Smooth muscle cell (in vitro differentiated cells): ENCODE measurements around the gene DAAM2. TPM values are rescaled to one million over a fixed set of nuclear protein-coding genes. Genes with fewer than 3 reads are reported as not detected.

Experiments
- DNase-seq: peaks from one replicate; lab custom pipeline; 2025; ENCODE audit not compliant: unreplicated experiment; lab: John Stamatoyannopoulos, UW
- H2AFZ ChIP-seq: fragments of 200-600 bp; sonication (generic); 2 replicates; pipeline ENCODE4 v1.6.0; 2016; ENCODE audit warnings: antibody characterized with exemption, low read depth, mild to moderate bottlenecking
- H3F3A ChIP-seq: fragments of 200-600 bp; sonication (generic); 2 replicates; pipeline ENCODE4 v1.6.0; 2017; ENCODE audit warnings: antibody characterized with exemption, low read depth
- H3K27ac ChIP-seq: fragments of 200-600 bp; sonication (generic); 2 replicates; pipeline ENCODE4 v1.5.1; 2016; ENCODE audit warnings: low read depth, mild to moderate bottlenecking
- H3K27me3 ChIP-seq: fragments of 200-600 bp; sonication (generic); 2 replicates; pipeline ENCODE4 v1.6.1; 2016; ENCODE audit warnings: low read depth, mild to moderate bottlenecking
- H3K36me3 ChIP-seq: fragments of 200-600 bp; sonication (generic); 2 replicates; pipeline ENCODE4 v1.5.1; 2016; ENCODE audit warnings: low read depth
- H3K4me1 ChIP-seq: fragments of 200-600 bp; sonication (generic); 2 replicates; pipeline ENCODE4 v1.5.1; 2016; ENCODE audit warnings: low read depth
- H3K4me2 ChIP-seq: fragments of 200-600 bp; sonication (generic); 2 replicates; pipeline ENCODE4 v1.6.0; 2016; ENCODE audit warnings: mild to moderate bottlenecking
- H3K4me3 ChIP-seq: fragments of 200-600 bp; sonication (generic); 2 replicates; pipeline ENCODE4 v1.5.1; 2016; ENCODE audit warnings: mild to moderate bottlenecking
- H3K79me2 ChIP-seq: fragments of 200-600 bp; sonication (generic); 2 replicates; pipeline ENCODE4 v1.6.0; 2016; ENCODE audit warnings: low read depth, mild to moderate bottlenecking
- H3K9ac ChIP-seq: fragments of 200-600 bp; sonication (generic); 2 replicates; pipeline ENCODE4 v1.6.0; 2016; ENCODE audit warnings: low read depth
- H3K9me3 ChIP-seq: fragments of 200-600 bp; sonication (generic); replicated peaks from 2 replicates; pipeline ENCODE4 v1.5.1; 2016; ENCODE audit warnings: low read depth
- H4K20me1 ChIP-seq: fragments of 200-600 bp; sonication (generic); 2 replicates; pipeline ENCODE4 v1.6.0; 2016; ENCODE audit warnings: low read depth
- CTCF ChIP-seq: fragments of 200-600 bp; sonication (generic); IDR thresholded peaks from 2 replicates; pipeline ENCODE4 v1.5.1; 2017; ENCODE audit warnings: borderline replicate concordance, mild to moderate bottlenecking, antibody characterized with exemption; ENCODE audit not compliant: insufficient read depth, poor library complexity, severe bottlenecking
- WGBS: methylation state at CpG from one replicate; pipeline ENCODE4 v1.1.7; 2016; ENCODE audit warnings: low lambda C conversion rate; 5-methylcytosine and 5-hydroxymethylcytosine counted together
- polyA plus RNA-seq: library from polyadenylated mRNA; unstranded; fragments of >200 nt; fragmentation: Nextera tagmentation; extraction: Ambion mirVana; gene quantifications from 2 replicates; pipeline ENCODE4 v1.2.1, GENCODE V29; 2016
- total RNA-seq: library from RNA; depleted of rRNA; stranded (reverse); fragments of >200 nt; gene quantifications from 2 replicates; pipeline ENCODE4 v1.2.3, GENCODE V29; 2014

The DAAM2 gene
- total and polyA plus RNA-seq, 2 experiments from 2014 or later: 26.5 to 29.8 TPM

- no peak overlapping the region for H3K27ac ChIP-seq
- no peak overlapping the region for H3K4me2 ChIP-seq
- no peaks in the 10 kb centered on the region for H3K36me3 ChIP-seq
- no peaks in the 10 kb centered on the region for H3F3A ChIP-seq
- H3K9me3 ChIP-seq: no peaks in the 10 kb centered on the region
- no peaks in the 10 kb centered on the region for H3K79me2 ChIP-seq
- H3K9ac ChIP-seq: no peak overlapping the region
- no peak for TF ChIP-seq CTCF
- H2AFZ ChIP-seq: no peak overlapping the region
- DNase-seq: no peak
- WGBS: 94% methylated on average over 3 of the region's 3 CpGs
- no peak overlapping the region for H3K4me3 ChIP-seq
- H3K4me1 ChIP-seq: no peaks in the 10 kb centered on the region
- H4K20me1 ChIP-seq: no peaks in the 10 kb centered on the region
- no peaks in the 10 kb centered on the region for H3K27me3 ChIP-seq
These were observed 125.8 kb downstream of the DAAM2 start for GRCh38 chr6:39917981-39918380.

GRCh38 chr6:39918831-39919230 lies 126.7 kb downstream of the DAAM2 start:
- H3F3A ChIP-seq: no peaks in the 10 kb centered on the region
- 95% methylated on average over 5 of the region's 5 CpGs for WGBS
- TF ChIP-seq CTCF: no peak
- H3K4me3 ChIP-seq: no peak overlapping the region
- H3K79me2 ChIP-seq: no peaks in the 10 kb centered on the region
- no peak for DNase-seq
- H3K4me2 ChIP-seq: no peak overlapping the region
- no peaks in the 10 kb centered on the region for H3K4me1 ChIP-seq
- H3K36me3 ChIP-seq: no peaks in the 10 kb centered on the region
- H3K9me3 ChIP-seq: no peaks in the 10 kb centered on the region
- no peaks in the 10 kb centered on the region for H4K20me1 ChIP-seq
- H3K9ac ChIP-seq: no peak overlapping the region
- no peak overlapping the region for H2AFZ ChIP-seq
- H3K27me3 ChIP-seq: no peaks in the 10 kb centered on the region
- no peak overlapping the region for H3K27ac ChIP-seq

- H2AFZ ChIP-seq: no peak overlapping the region
These were observed 128.0 kb downstream of the DAAM2 start for GRCh38 chr6:39920157-39920556.

More at GRCh38 chr6:39920157-39920556, 128.0 kb downstream of the DAAM2 start:
- H3F3A ChIP-seq: no peaks in the 10 kb centered on the region
- H3K79me2 ChIP-seq: no peaks in the 10 kb centered on the region
- no peaks in the 10 kb centered on the region for H3K4me1 ChIP-seq
- no peaks in the 10 kb centered on the region for H3K36me3 ChIP-seq
- no peaks in the 10 kb centered on the region for H3K27me3 ChIP-seq
- no peak overlapping the region for H3K27ac ChIP-seq
- no peak overlapping the region for H3K4me3 ChIP-seq
- WGBS: 96% methylated on average over 3 of the region's 3 CpGs
- no peak overlapping the region for H3K9ac ChIP-seq
- DNase-seq: no peak
- TF ChIP-seq CTCF: no peak
- H3K4me2 ChIP-seq: no peak overlapping the region
- H4K20me1 ChIP-seq: no peaks in the 10 kb centered on the region
- no peaks in the 10 kb centered on the region for H3K9me3 ChIP-seq
